Myocyte (in vitro differentiated cells): ENCODE results near the gene TRPC4AP. TPM values are rescaled to one million over a fixed set of nuclear protein-coding genes. Genes with fewer than 3 reads are reported as not detected.
A peak's percentile ranks its signal among the peaks of the same experiment; 100 is the strongest.

Experiments
- DNase-seq: peaks from one replicate; pipeline ENCODE4 v3.0.0-alpha.2; 2012; ENCODE audit warnings: low read depth
- microRNA counts: library from miRNA; unstranded; fragments of <30 nt; microRNA quantifications from one replicate; lab custom pipeline; 2016
- microRNA-seq: library from miRNA; unstranded; fragments of <30 nt; microRNA quantifications from one replicate; pipeline ENCODE4, GENCODE V29; 2016
- total RNA-seq: library from RNA; depleted of rRNA; stranded (reverse); fragments of >200 nt; gene quantifications from 2 replicates; pipeline ENCODE4 v1.2.3, GENCODE V29; 2014

Gene TRPC4AP
- total RNA-seq, 1 donor from 2014 or later = 61.0 TPM

GRCh38 chr20:34971561-34972235 is 120.9 kb downstream of the TRPC4AP start:
- DNase-seq = peak; percentile 84

GRCh38 chr20:34970846-34971560 is 121.6 kb downstream of the TRPC4AP start:
- peak; percentile 75 for DNase-seq

- peak; percentile 89 for DNase-seq
Measured at GRCh38 chr20:34970193-34970840, 122.3 kb downstream of the TRPC4AP start.

- DNase-seq = no peak
Measured at GRCh38 chr20:34968042-34968775, 124.4 kb downstream of the TRPC4AP start.

GRCh38 chr20:34967421-34967820 is 125.2 kb downstream of the TRPC4AP start:
- no peak for DNase-seq

- no peak for DNase-seq
Measured at GRCh38 chr20:34965051-34965450, 127.6 kb downstream of the TRPC4AP start.

- no peak for DNase-seq
Measured at GRCh38 chr20:34964486-34964885, 128.1 kb downstream of the TRPC4AP start.

- no peak for DNase-seq
Measured at GRCh38 chr20:34956751-34957472, 135.7 kb downstream of the TRPC4AP start.

GRCh38 chr20:34956041-34956458 is 136.6 kb downstream of the TRPC4AP start:
- no peak for DNase-seq

GRCh38 chr20:34955231-34956040 is 137.2 kb downstream of the TRPC4AP start, which contains the start of the genes GSS and MYH7B:
Gene GSS (minus strand): TSS chr20:34955806. CDS start chr20:34951852, 3,954 bp downstream.
Gene MYH7B (plus strand): TSS chr20:34955868. CDS start chr20:34978006, 22,138 bp downstream.
- peak; percentile 97 for DNase-seq

GRCh38 chr20:34954904-34955230 is 137.7 kb downstream of the TRPC4AP start:
- DNase-seq = peak; percentile 76

GRCh38 chr20:34953960-34954359 is 138.6 kb downstream of the TRPC4AP start:
- no peak for DNase-seq

- DNase-seq = no peak
Measured at GRCh38 chr20:34952671-34953070, 139.9 kb downstream of the TRPC4AP start.

MicroRNA genes within 50 kb of the gene (microRNA counts, 767-probe panel; counts per million panel counts)
- microRNA hsa-miR-499a-3p (lab: Ali Mortazavi, UCI) (not detected), microRNA hsa-miR-499a-5p (lab: Ali Mortazavi, UCI) (not detected), microRNA hsa-miR-499b-3p (lab: Ali Mortazavi, UCI) (not detected), microRNA hsa-miR-499b-5p (lab: Ali Mortazavi, UCI) (not detected)

Small RNA genes within 50 kb of the gene (microRNA-seq; reads per million reads assigned to microRNA genes)
- gene MIR499A (not detected), gene MIR499B (not detected)

Other genes with a start within 250 kb of the TRPC4AP start
- 3.1 and 4.0 TPM in 2 replicates for gene GGT7, start 220.0 kb downstream of the TRPC4AP start, total RNA-seq
- 40.4 and 43.6 TPM in 2 replicates for gene ACSS2, start 216.2 kb downstream of the TRPC4AP start, total RNA-seq
- 79.3 and 83.7 TPM in 2 replicates for gene GSS, start 137.0 kb downstream of the TRPC4AP start, total RNA-seq
- 32.7 and 83.0 TPM in 2 replicates for gene MYH7B, start 136.9 kb downstream of the TRPC4AP start, total RNA-seq
- 16.8 and 27.3 TPM in 2 replicates for gene EDEM2, start 54.5 kb upstream of the TRPC4AP start, total RNA-seq
- 3.5 and 3.6 TPM in 2 replicates for gene PROCR, start 79.3 kb upstream of the TRPC4AP start, total RNA-seq
- gene MMP24, start 133.9 kb upstream of the TRPC4AP start, total RNA-seq = 0.16 and 0.29 TPM in 2 replicates
- 18.9 and 21.4 TPM in 2 replicates for gene MMP24OS, start 185.3 kb upstream of the TRPC4AP start, total RNA-seq
- 79.4 and 88.0 TPM in 2 replicates for gene EIF6, start 192.0 kb upstream of the TRPC4AP start, total RNA-seq
- not detected in 2 replicates for gene FAM83C, start 199.6 kb upstream of the TRPC4AP start, total RNA-seq